GM21360 (cell line): ENCODE results near the gene MPDZ.
"Not testable (repeated sequence)": the region's sequence is repeated elsewhere in the genome, so short reads cannot be mapped to it uniquely, and the experiment has no call there.

Source experiments
- ATAC-seq: cut with Tn5 transposase; IDR thresholded peaks from one replicate; pipeline ENCODE4 v1.9.1; 2021; ENCODE audit warnings: mild to moderate bottlenecking, moderate library complexity; ENCODE audit not compliant: unreplicated experiment

The MPDZ gene

DNA sequence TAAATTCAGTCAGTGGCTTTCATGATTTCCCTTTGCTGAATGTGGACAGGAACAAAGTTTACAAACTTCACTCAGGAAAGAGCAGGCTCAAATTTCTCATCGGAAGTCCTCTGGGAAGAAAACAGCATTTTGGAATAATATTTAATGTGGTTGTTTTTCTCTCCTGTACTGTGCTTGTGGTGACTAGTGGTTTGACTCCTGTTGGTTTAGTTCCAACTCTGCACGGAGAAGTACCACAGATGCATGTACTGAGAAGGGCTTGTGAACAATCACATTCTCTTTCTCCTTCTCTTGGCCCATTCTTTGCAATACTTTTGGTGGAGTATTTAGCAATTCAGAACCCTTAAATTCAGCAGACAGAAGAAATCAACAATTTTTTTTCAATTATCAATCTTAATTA is 13.3 kb downstream of the MPDZ start:
- no peak for ATAC-seq

DNA sequence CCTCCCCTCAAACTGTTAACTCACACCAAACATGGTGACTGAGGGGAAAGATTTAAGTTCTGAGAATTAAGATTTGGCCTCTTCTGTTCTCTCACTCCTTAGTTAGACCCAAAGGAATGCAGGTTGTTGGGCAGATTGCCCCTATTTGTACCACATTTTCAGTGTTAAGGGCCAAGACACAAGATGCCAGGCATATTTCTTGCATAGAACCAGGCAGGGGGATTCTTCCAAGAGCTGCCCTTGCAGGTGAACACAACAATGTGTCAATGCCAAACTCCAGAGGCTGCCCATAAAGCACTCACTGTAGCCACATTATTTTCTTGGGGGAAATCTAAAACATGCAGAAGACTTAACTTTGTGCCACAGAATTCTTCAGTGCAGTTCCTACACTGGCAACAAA is 14.7 kb downstream of the MPDZ start:
- no peak for ATAC-seq

DNA sequence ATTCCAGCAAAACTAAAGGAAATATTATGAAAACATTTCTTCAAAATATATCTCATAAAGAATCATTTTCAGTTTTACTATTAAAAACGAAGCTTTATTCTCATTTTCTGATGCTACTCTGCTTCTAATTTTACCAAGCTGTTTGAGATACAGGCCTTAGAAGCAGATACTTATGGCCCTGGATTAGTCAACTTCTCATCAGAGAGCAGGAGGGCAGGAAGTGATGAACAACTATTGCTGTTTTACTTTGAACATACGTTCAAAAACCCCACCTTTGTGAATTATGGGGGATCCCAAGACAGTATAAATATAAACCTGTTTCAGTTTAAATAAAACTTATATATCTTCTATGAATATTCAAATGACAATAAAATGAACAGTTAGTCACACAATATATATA is 16.0 kb downstream of the MPDZ start:
- no peak for ATAC-seq

DNA sequence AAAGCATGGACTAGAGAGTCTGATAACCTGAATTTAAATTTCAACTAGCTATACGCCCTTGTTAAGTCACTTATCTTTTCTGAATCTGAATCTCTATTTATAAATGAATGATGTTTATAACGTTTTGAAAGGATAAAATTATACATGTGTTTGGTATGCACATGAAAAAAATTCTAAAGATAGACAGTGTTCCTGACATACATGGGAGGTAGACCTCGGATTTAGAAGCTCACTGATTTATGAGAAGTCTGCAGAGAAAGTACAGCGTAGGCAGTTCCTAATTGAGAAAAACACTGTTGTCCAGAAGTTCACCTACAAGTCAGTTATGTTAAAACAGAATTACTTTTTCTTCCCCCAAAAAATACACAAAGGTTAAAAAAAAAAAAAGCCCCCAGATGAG is 26.6 kb downstream of the MPDZ start:
- no peak for ATAC-seq

DNA sequence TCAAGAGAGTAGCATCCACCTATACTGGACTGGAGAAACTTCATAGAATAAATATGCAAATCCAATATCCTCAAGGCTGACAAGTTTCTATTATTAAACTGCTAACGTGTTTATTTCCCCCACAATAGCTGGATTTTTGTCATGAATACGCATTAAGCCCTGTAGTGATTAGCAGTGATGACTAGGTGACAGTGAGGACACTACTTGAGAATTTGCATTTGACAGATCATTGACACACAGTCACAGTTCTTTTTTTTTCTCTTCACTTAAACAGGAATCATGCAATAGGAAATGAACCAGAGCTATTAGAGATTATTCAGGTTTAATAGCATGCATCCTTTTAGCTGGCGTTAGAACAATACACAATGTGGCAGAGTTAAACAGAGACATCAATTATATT is 35.3 kb downstream of the MPDZ start:
- ATAC-seq = no peak

DNA sequence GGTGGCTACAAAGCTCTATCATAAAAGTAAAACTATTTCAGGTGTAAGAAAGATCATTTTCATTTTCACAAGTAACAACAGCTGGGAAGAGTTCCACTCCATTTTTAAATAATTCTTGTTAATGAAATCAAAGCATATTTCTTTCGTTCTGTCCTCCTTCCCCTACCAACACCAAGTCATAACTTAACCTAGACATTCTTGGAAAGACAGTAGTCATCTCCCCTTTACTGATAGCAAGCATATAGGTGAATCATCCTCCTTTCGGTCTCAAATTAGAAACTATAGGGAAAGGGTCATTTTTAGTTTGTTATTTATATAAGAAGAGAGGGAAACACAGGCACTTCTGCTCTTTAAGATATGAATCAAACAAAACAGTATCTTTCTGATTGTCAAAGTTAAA is 38.2 kb downstream of the MPDZ start:
- ATAC-seq = no peak

DNA sequence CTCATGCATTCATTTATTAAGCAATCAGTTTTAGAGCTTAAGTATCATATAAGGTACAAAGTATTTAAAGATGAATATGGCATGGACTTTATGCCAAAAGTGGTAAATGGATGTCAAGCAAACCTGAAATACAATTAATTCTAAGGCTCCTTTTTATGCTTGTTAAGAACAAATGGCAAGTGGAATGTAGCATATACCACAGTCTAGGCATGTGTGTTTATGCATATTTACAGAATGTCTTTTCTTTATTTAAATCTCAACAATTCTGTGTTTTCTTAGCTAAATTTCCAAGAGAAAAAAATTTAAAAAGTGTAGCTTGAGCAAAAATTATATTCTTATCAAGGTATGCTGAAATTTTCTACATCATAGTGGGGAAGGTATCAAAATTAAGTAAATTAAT is 39.8 kb downstream of the MPDZ start:
- no peak for ATAC-seq

DNA sequence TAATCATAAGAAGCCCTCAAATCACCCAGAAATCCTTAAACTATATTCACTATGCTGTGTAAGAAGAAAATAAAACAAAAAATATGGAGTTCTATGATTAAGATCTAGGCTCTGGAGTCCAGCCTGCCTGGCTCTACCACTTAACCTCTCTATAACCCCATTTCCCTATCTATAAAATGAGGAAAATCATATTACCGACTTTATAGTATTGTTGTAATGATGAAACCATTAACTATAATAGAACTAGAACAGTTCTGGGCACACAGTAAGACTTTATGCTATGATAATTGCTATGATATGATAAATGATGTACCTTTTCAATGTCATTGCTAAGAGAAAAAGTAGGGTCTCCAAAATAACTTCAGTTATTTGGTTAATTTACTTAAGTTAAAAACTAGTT is 40.3 kb downstream of the MPDZ start:
- ATAC-seq = no peak

DNA sequence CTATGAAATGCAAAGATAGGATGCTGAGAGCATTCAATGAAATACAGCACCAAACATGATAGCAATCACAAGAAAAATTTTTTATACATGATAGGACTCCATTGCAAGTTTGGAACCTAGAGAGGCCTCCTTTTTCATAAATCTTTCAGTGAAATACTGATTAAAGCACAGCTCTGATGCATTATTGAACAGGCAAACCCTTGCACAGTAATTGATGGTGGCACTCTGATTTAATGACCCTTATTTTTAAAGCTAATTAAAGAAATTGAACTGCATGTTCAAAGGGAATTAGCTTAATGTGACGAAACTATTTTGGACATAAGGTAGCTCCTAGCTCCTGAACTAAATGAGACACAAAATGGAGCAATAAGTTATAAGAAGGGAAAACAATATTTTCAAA is 44.6 kb downstream of the MPDZ start:
- no peak for ATAC-seq

DNA sequence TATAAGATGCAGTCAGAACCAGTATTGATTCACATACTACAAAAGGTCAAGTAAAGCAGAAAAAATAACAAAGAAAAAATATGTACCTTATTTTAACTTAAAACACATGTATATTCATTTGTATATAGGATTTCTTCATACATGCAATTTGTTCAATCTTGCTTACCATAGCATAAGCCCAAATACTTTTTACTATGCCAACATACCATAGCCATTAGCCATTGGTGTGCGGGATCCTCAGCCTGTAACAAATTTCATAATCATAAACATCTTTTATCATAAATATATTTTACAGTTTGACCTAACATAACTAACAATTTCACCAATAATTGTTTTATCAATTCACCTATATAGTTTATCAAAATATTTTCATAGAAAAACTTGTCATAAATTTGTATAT is 51.1 kb downstream of the MPDZ start:
- ATAC-seq = no peak

DNA sequence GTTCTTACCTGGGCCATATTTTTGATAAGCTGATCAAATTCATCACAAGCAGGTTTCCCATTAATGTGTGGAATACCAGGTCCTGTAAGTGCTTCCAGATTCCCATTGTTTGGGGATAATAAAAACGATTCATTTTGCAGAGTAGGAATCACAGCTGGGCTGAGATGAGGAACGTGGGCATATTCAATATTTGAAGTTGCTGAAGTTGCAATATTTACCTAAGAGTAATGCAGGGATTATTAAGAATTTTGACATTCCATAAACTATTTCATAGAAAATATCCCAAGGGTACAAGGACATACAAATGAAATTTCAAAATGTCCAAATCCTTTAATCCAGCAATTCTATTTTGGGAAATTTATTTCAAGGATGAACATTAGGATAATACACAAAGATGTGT is 55.1 kb downstream of the MPDZ start:
- no peak for ATAC-seq

DNA sequence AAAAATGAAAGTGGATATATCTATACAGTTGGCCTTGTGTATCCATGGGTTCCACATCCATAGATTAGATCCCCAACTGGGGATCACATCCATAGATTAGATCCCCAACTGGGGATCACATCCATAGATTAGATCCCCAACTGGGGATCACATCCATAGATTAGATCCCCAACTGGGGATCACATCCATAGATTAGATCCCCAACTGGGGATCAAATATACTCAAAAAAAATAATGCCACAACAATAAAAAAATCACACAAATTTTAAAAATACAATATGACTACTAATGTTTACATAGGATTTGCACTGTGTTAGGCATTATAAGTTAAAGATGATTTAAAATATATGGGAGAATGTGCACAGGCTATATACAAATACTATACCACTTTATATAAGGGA is 56.8 kb downstream of the MPDZ start:
- ATAC-seq = not testable (repeated sequence)

DNA sequence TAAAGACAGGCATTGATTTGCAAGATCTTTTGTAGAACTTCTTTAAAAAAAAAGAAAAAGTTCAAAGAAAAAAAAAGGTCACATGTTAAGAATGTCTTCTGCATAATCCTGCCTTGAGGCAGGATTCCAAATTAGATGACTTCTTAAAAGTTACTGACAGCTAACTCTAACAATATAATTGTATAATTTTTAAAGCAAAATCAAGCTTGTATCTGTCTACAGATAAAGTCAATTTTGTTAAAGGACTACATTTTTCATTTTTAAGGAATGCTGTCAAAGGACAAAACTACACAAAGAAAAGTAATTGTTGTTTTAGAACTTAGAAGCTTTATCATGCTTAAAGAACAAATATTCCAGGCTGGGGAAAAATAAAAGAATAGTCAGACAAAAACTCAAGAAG is 57.8 kb downstream of the MPDZ start:
- no peak for ATAC-seq

DNA sequence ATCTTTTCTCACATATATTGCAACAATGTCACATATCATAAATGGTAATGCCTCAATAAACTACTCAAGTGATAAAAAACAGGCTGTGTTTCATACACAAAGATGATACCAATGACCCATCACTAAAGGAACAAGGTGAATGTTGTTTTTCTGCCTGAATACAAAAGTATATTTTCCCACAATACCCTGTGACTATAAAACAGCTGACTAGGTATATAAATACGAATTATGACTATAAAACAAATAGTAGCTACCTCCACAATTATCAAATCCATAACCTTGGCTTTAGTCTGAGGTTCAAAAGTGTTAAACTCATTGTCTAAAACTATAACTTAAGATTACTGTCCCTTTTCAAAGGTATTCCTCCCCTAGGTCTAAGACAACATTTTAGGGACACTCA is 58.7 kb downstream of the MPDZ start:
- no peak for ATAC-seq

DNA sequence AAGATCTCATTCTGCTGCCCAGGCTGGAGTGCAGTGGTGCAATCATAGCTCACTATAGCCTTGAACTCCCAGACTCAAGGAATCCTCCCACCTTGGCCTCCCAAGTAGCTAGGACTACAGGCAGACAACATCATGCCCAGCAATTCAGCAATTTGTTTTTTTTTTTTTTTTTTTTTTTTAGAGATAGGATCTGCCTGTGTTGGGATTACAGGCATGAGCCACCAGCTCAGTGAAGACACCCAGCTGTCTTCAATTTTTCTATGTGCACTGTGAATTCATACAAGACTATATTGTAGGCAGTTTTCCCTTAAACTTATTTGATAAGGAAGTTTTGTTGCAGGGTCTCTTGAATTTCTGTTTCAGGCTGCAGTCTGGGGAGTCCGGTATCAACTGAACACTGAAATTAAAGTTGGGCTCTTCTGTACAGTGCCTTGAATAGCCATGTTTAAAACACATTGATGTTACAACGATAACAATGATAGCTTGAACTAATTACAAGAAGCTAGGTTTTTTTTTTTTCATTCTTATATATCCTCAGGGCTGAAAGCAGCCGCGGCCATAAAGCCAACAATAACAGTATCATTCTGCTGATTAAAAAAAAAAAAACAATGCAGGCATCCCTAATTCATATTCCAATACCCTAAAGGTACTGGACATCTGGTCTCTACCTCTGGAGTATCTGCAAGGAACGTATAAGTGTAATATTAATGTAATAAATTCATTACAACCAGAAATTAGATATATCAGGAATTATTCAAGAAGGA is 63.5 kb downstream of the MPDZ start:
- ATAC-seq = no peak

DNA sequence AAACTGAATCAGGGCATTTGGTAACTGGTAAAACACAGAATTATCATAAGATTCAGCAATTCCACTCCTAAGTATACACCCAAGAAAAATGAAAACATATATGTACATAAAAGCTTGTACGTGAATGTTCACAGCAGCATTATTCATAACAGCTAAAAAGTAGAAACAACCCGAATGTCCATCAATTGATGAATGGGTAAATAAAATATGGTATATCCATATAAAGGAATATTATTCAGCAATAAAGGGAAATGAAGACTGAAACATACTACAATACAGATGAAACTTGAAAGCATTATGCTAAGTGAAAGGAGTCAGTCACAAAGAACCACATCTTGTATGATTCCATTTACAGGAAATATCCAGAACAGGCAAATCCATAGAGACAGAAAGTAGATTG is 65.5 kb downstream of the MPDZ start:
- ATAC-seq = no peak

DNA sequence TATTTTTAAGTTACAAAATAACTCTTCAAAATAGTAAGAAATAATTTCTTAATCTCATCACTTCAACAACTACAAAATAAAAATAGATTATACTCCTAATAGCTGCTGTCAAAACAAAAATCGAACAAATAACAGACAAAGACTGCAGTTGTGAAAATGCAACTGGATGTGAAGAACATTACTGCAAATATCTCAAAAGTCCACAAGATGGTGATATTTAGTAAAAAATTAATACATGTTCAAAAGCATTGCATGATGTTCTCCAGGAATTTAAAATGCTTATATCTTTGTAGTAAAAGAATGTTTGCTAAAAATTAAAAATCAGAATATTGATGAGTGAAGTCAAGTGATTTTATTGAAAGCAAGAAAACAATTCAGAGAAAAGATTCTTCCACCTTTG is 66.2 kb downstream of the MPDZ start:
- ATAC-seq = no peak

DNA sequence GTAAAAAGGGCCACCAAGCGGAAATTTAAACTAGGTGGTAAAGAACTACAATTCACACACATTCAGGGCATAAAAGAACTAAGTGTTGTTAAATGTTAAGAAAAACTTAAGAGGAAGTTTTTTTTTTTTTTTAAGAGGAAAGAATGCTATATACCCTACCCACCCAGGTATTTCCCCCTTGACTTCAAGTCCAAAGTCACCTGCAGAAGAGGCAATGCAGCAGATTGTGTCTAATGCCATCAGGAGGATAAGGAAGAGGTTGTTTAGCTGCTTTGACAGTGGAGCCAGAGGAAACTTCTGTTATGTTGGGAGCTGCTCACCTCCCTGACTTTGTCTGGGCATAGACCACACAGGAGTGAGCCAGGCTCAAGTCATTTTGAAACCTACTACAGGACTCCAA is 69.2 kb downstream of the MPDZ start:
- no peak for ATAC-seq

DNA sequence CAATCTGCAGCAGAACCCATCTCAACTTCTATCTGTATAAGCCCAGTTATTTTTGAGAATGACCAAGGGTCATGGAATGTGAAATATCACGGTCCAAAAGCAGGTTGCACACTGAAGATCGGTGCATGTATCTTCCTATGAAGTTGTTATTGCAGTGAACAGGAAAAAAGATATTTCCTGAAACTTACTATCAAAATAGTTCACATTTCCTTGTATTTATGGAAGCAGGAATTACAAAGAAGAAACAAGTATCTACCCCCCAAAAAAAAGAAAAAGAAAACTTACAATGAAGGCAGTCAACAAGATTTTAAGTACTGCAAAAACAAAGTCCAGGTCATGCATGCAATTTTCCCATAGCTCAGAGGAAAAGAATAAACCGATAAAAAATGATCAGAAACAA is 70.0 kb downstream of the MPDZ start:
- ATAC-seq = no peak

DNA sequence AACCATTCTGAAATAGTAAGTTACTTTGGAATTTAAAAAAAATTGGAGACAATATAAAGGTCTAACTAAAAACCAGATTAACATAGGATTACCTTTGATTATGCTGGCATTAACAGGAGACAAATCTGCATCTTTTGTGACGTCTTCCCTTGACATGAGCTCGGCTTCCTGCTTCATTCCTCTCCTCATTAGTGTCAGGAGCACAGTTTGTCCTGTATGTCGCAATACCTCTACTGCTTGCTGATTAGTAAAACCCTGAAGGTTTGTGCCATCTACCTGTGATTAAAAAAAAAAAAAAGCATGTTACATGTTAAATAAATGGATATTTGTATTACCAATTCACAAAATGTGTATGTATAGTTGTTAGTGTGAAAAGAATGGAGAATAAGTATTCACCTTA is 73.7 kb downstream of the MPDZ start:
- no peak for ATAC-seq

DNA sequence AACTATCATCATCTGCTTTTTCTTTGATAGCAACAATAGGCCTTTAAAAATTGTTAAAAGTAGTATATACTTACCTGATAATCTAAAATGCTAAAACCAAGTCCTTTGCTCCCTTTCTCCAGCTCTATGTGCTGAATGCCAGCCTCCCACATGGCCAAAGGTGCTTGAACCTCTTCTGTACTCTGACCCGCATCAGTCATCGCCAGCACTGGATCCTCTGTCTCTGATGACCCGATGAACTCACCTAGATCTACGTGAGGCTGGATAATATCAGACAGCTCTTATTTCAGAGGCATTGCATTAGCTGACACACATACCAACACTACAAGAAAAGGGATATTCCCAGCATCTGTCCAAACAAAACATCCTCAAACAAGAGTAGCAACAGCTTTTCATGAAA is 89.5 kb downstream of the MPDZ start:
- ATAC-seq = no peak

DNA sequence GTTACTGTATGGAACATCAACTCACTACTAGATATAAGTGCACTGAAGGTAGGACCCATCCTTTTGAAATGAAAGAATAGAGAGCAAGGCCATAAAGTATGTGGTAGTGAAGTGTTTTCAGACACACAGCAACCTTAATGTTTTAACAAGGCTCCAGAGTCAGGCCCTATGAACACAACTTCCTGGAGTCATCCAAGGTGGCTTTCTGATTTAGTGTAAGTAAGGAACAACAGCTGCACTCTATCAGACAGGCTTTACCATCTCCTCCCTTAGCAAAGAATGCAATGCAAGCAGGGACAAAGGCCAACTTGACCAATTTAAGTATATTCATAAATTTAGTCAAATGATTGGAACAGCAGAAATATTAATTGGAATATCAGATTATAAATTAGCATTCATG is 90.1 kb downstream of the MPDZ start:
- no peak for ATAC-seq

DNA sequence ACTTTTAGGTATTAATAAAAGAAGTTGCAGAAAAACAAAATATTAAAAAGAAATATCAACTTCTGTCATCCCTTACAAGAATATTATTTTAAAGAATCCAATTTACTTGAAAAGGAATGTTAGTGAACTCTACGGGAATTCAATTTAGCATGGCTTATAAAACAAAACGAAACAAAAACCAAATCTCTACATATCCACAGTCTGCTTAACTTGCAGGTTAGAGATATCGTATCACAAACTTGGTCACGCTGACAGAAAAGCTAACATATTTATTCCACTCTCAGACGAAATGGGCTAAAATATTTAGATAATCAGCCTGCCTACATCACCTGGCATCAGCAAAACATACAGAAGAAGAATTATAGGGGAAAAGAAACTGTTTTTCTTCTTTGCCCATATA is 92.7 kb downstream of the MPDZ start:
- no peak for ATAC-seq
